Choroid plexus epithelial cell (primary cell): ENCODE data around the gene DNAH8.
"Not testable (repeated sequence)": the region's sequence is repeated elsewhere in the genome, so short reads cannot be mapped to it uniquely, and the experiment has no call there.

Experiments used
- DNase-seq: peaks from one replicate; pipeline ENCODE4 v3.0.0-alpha.2; 2010; ENCODE audit warnings: low read depth
- H3K4me3 ChIP-seq: 2 replicates; pipeline ENCODE4 v1.5.1; 2011; ENCODE audit warnings: low read depth, mild to moderate bottlenecking, control low read depth, low read length, moderate library complexity
- CTCF ChIP-seq: conservative IDR thresholded peaks from 2 replicates; pipeline ENCODE4 v1.5.1; 2011; ENCODE audit warnings: low read depth, mild to moderate bottlenecking, control low read depth, inconsistent platforms, low read length, moderate library complexity

DNAH8 gene

GRCh38 chr6:38871741-38872568, 156.8 kb downstream of the DNAH8 start:
- TF ChIP-seq CTCF: peak; percentile 99
- H3K4me3 ChIP-seq: no peak overlapping the region
- peak; percentile 70 for DNase-seq

DNA sequence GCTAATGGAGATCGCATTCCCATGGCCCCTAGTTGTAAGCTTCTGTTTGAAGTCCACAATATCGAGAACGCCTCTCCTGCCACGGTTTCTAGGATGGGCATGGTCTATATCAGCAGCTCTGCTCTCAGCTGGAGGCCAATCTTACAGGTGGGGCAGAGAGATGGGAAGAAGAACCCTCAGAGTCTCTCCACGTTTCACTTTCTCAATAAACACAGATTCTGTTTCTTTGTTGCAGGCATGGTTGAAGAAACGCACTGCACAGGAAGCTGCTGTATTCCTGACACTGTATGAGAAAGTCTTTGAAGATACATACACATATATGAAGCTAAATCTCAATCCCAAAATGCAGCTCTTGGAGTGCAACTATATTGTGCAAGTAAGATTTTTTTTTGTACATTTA, 157.9 kb downstream of the DNAH8 start:
- no peak for TF ChIP-seq CTCF
- DNase-seq: no peak

GRCh38 chr6:38873816-38874215, 158.7 kb downstream of the DNAH8 start:
- DNase-seq, H3K4me3 ChIP-seq: not testable (repeated sequence)

More for the DNA sequence above, 157.9 kb downstream of the DNAH8 start:
- no peak overlapping the region for H3K4me3 ChIP-seq

GRCh38 chr6:38876475-38876874, 161.4 kb downstream of the DNAH8 start:
- DNase-seq: peak; percentile 4
- no peak overlapping the region for H3K4me3 ChIP-seq
- TF ChIP-seq CTCF: no peak

GRCh38 chr6:38877721-38878120, 162.6 kb downstream of the DNAH8 start:
- no peak for TF ChIP-seq CTCF
- no peak overlapping the region for H3K4me3 ChIP-seq
- no peak for DNase-seq

GRCh38 chr6:38882157-38882556, 167.0 kb downstream of the DNAH8 start:
- H3K4me3 ChIP-seq: no peak overlapping the region
- no peak for DNase-seq
- TF ChIP-seq CTCF: no peak

GRCh38 chr6:38897507-38897906, 182.4 kb downstream of the DNAH8 start:
- DNase-seq: no peak
- no peak for TF ChIP-seq CTCF
- H3K4me3 ChIP-seq: no peak overlapping the region
